HEK293T (cell line): ENCODE data around the gene NEBL.

Experiments used
- CTCF ChIA-PET: fragments of 350-600 bp; formaldehyde crosslinking; extraction: SDS; loops from one replicate; lab custom pipeline; 2021; ENCODE audit warnings: antibody characterized with exemption, inconsistent platforms; lab: Yijun Ruan, JAX
- POLR2A ChIA-PET: fragments of 350-600 bp; formaldehyde crosslinking; extraction: SDS; loops from one replicate; lab custom pipeline; 2020; ENCODE audit warnings: antibody characterized with exemption, inconsistent platforms; lab: Yijun Ruan, JAX
- DNase-seq: peaks from one replicate; pipeline ENCODE4 v3.0.0; 2012; ENCODE audit warnings: mixed read lengths; ENCODE audit errors: extremely low spot score
- ARNT ChIP-seq: fragments of 450-650 bp; IDR thresholded peaks from 2 replicates; pipeline ENCODE4 v1.6.1; 2017; ENCODE audit warnings: mild to moderate bottlenecking
- BHLHE40 ChIP-seq: fragments of 450-650 bp; IDR thresholded peaks from 2 replicates; pipeline ENCODE4 v1.6.1; 2016; ENCODE audit warnings: mild to moderate bottlenecking, moderate library complexity, borderline replicate concordance
- CTBP1 ChIP-seq: fragments of 450-650 bp; IDR thresholded peaks from 2 replicates; pipeline ENCODE4 v1.6.1; 2016; ENCODE audit warnings: borderline replicate concordance
- ELF4 ChIP-seq: fragments of 450-650 bp; IDR thresholded peaks from 2 replicates; pipeline ENCODE4 v1.6.1; 2017; ENCODE audit warnings: antibody characterized with exemption
- FOXA1 ChIP-seq: fragments of 450-650 bp; IDR thresholded peaks from 2 replicates; pipeline ENCODE4 v1.6.1; 2016; ENCODE audit warnings: mild to moderate bottlenecking
- FOXK2 ChIP-seq: fragments of 450-650 bp; IDR thresholded peaks from 2 replicates; pipeline ENCODE4 v1.6.1; 2016; ENCODE audit warnings: mild to moderate bottlenecking
- FOXM1 ChIP-seq: fragments of 450-650 bp; IDR thresholded peaks from 2 replicates; pipeline ENCODE4 v1.6.1; 2017; ENCODE audit warnings: mild to moderate bottlenecking, borderline replicate concordance
- HDGF ChIP-seq: fragments of 450-650 bp; IDR thresholded peaks from 2 replicates; pipeline ENCODE4 v1.6.1; 2017; ENCODE audit warnings: antibody characterized with exemption, borderline replicate concordance
- L3MBTL2 ChIP-seq: fragments of 450-650 bp; conservative IDR thresholded peaks from 2 replicates; pipeline ENCODE4 v1.6.1; 2016; ENCODE audit warnings: mild to moderate bottlenecking
- LEF1 ChIP-seq: fragments of 450-650 bp; IDR thresholded peaks from 2 replicates; pipeline ENCODE4 v1.6.1; 2017; ENCODE audit warnings: mild to moderate bottlenecking, borderline replicate concordance
- NFRKB ChIP-seq: fragments of 450-650 bp; IDR thresholded peaks from 2 replicates; pipeline ENCODE4 v1.6.1; 2016; ENCODE audit warnings: mild to moderate bottlenecking, moderate library complexity
- PKNOX1 ChIP-seq: fragments of 450-650 bp; IDR thresholded peaks from 2 replicates; pipeline ENCODE4 v1.6.1; 2016
- SP1 ChIP-seq: fragments of 450-650 bp; IDR thresholded peaks from 2 replicates; pipeline ENCODE4 v1.6.1; 2017
- SUZ12 ChIP-seq: fragments of 450-650 bp; IDR thresholded peaks from 2 replicates; pipeline ENCODE4 v1.6.1; 2016; ENCODE audit warnings: mild to moderate bottlenecking
- TARDBP ChIP-seq: fragments of 450-650 bp; IDR thresholded peaks from 2 replicates; pipeline ENCODE4 v1.6.1; 2016
- ZNF384 ChIP-seq: fragments of 450-650 bp; IDR thresholded peaks from 2 replicates; pipeline ENCODE4 v1.6.1; 2016

NEBL gene

GRCh38 chr10:20858292-20859124 is 38.6 kb downstream of the NEBL start:
- DNase-seq = no peak
- ChIA-PET POLR2A (no interaction called here), CTCF (no interaction called here)
- TF ChIP-seq ELF4 (no peak), L3MBTL2 (no peak), FOXK2 (no peak), NFRKB (no peak), SUZ12 (no peak), ZNF384 (no peak), SP1 (no peak), ARNT (no peak), FOXM1 (no peak), HDGF (no peak), PKNOX1 (no peak), TARDBP (no peak), FOXA1 (no peak), BHLHE40 (no peak)

- POLR2A ChIA-PET = no interaction called here
- no peak for DNase-seq
- TF ChIP-seq HDGF = no peak
- no peak for TF ChIP-seq NFRKB
- no peak for TF ChIP-seq TARDBP
- TF ChIP-seq ARNT = no peak
- TF ChIP-seq LEF1 = no peak
- no peak for TF ChIP-seq PKNOX1
- TF ChIP-seq SP1 = no peak
- no peak for TF ChIP-seq L3MBTL2
- TF ChIP-seq ELF4 = no peak
- TF ChIP-seq FOXK2 = no peak
- CTCF ChIA-PET = no interaction called here
These were observed 40.6 kb downstream of the NEBL start for GRCh38 chr10:20856484-20856883.

- no peak for TF ChIP-seq L3MBTL2
- TF ChIP-seq NFRKB = no peak
- TF ChIP-seq LEF1 = no peak
- no peak for TF ChIP-seq PKNOX1
- no peak for TF ChIP-seq FOXA1
- TF ChIP-seq ARNT = no peak
- no peak for TF ChIP-seq ZNF384
- TF ChIP-seq ELF4 = no peak
- no peak for TF ChIP-seq SUZ12
- no peak for TF ChIP-seq FOXK2
- no peak for TF ChIP-seq TARDBP
- ChIA-PET POLR2A (no interaction called here), CTCF (interaction anchor here (0.6 kb wide), 1 partner anchor 450 kb away, joined by 3 read pairs; no protein-coding TSS in a partner anchor)
- DNase-seq = peak; percentile 15
These were observed 41.6 kb downstream of the NEBL start for GRCh38 chr10:20855398-20856038.

GRCh38 chr10:20853276-20853675 is 43.8 kb downstream of the NEBL start:
- ChIA-PET POLR2A (no interaction called here), CTCF (no interaction called here)
- no peak for TF ChIP-seq CTBP1
- no peak for TF ChIP-seq ELF4
- TF ChIP-seq FOXK2 = no peak
- TF ChIP-seq SP1 = no peak
- TF ChIP-seq NFRKB = no peak
- no peak for TF ChIP-seq L3MBTL2
- no peak for TF ChIP-seq SUZ12
- no peak for TF ChIP-seq FOXM1
- TF ChIP-seq ARNT = no peak
- TF ChIP-seq BHLHE40 = no peak
- no peak for TF ChIP-seq PKNOX1
- no peak for TF ChIP-seq LEF1
- TF ChIP-seq HDGF = no peak
- TF ChIP-seq FOXA1 = no peak
- no peak for TF ChIP-seq ZNF384
- TF ChIP-seq TARDBP = no peak
- DNase-seq = no peak

GRCh38 chr10:20852303-20852702 is 44.8 kb downstream of the NEBL start:
- TF ChIP-seq PKNOX1 (no peak), SUZ12 (no peak), ZNF384 (no peak), CTBP1 (no peak), FOXA1 (no peak), LEF1 (no peak), FOXM1 (no peak), HDGF (no peak), NFRKB (no peak), L3MBTL2 (no peak), FOXK2 (no peak), BHLHE40 (no peak), ARNT (no peak), SP1 (no peak), TARDBP (no peak), ELF4 (no peak)
- ChIA-PET CTCF (no interaction called here), POLR2A (no interaction called here)
- DNase-seq = no peak
